Skeletal muscle tissue (tissue), 4 donors: ENCODE results near the gene TSPAN9. TPM values are rescaled to one million over a fixed set of nuclear protein-coding genes. Genes with fewer than 3 reads are reported as not detected.

Experiments
- H3K27ac ChIP-seq: one replicate; pipeline ENCODE4 v1.7.0; 2013; ENCODE audit warnings: mild to moderate bottlenecking, low read depth, low read length, inconsistent platforms
- H3K27me3 ChIP-seq, 3 donors: one replicate each; pipeline ENCODE4 v1.7.0; 2013; ENCODE audit warnings: low read length in 3 of 3; ENCODE audit not compliant: control insufficient read depth in 3 of 3, insufficient read depth in 3 of 3
- H3K36me3 ChIP-seq, 3 donors: one replicate each; pipeline ENCODE4 v1.7.0; 2013; ENCODE audit warnings: low read length in 3 of 3; ENCODE audit not compliant: control insufficient read depth in 3 of 3, insufficient read depth in 3 of 3
- H3K4me1 ChIP-seq, 3 donors: one replicate each; pipeline ENCODE4 v1.7.0; 2013; ENCODE audit warnings: low read length in 3 of 3, mild to moderate bottlenecking in 3 of 3; ENCODE audit not compliant: control insufficient read depth in 3 of 3, insufficient read depth in 3 of 3
- H3K4me3 ChIP-seq, 3 donors: one replicate each; pipeline ENCODE4 v1.7.0; 2013; ENCODE audit warnings: low read length in 3 of 3
- H3K9ac ChIP-seq, 3 donors: one replicate each; pipeline ENCODE4 v1.7.0; 2013; ENCODE audit warnings: low read length in 3 of 3, mild to moderate bottlenecking in 3 of 3, moderate library complexity in 2 of 3, low read depth in 1 of 3
- H3K9me3 ChIP-seq, 3 donors: one replicate each; pipeline ENCODE4 v1.7.0; 2013; ENCODE audit warnings: low read length in 3 of 3; ENCODE audit not compliant: control insufficient read depth in 3 of 3
- total RNA-seq: library from RNA; depleted of rRNA; stranded (reverse); fragments of >200 nt; gene quantifications from one replicate; pipeline ENCODE4 v1.2.3, GENCODE V29; 2014
- donor health status: Osteomylitis.

TSPAN9 gene
- total RNA-seq, 1 donor from 2014 or later, result 66.3 TPM

GRCh38 chr12:3326850-3327780 is 249.9 kb downstream of the TSPAN9 start:
- no peak overlapping the region for H3K27ac ChIP-seq
- no peak overlapping the region for H3K9ac ChIP-seq
- no peak overlapping the region for H3K4me3 ChIP-seq
- H3K27me3 ChIP-seq, result no peaks in the 10 kb centered on the region
- peaks cover 0 to 12% (median 11%) of the 10 kb centered on the region in 3 donors for H3K4me1 ChIP-seq
- H3K36me3 ChIP-seq, result no peaks in the 10 kb centered on the region
- no peaks in the 10 kb centered on the region for H3K9me3 ChIP-seq

- H3K4me3 ChIP-seq, result no peak overlapping the region
- H3K27me3 ChIP-seq, result no peaks in the 10 kb centered on the region
- H3K9me3 ChIP-seq, result no peaks in the 10 kb centered on the region
- H3K9ac ChIP-seq, result no peak overlapping the region
- no peak overlapping the region for H3K27ac ChIP-seq
- H3K36me3 ChIP-seq, result no peaks in the 10 kb centered on the region
- peaks cover 0 to 12% (median 11%) of the 10 kb centered on the region in 3 donors for H3K4me1 ChIP-seq
Measured at GRCh38 chr12:3328081-3328480, 250.9 kb downstream of the TSPAN9 start.

GRCh38 chr12:3328571-3328970 is 251.4 kb downstream of the TSPAN9 start:
- H3K4me1 ChIP-seq, result peaks cover 0 to 12% (median 11%) of the 10 kb centered on the region in 3 donors

GRCh38 chr12:3329361-3329760 is 252.2 kb downstream of the TSPAN9 start:
- no peak overlapping the region for H3K9ac ChIP-seq
- H3K9me3 ChIP-seq, result no peaks in the 10 kb centered on the region

More at GRCh38 chr12:3328571-3328970, 251.4 kb downstream of the TSPAN9 start:
- Histone ChIP-seq H3K9me3 (no peaks in the 10 kb centered on the region), H3K27me3 (no peaks in the 10 kb centered on the region), H3K36me3 (no peaks in the 10 kb centered on the region), H3K9ac (no peak overlapping the region), H3K27ac (no peak overlapping the region), H3K4me3 (no peak overlapping the region)

GRCh38 chr12:3330976-3331510 is 253.9 kb downstream of the TSPAN9 start:
- Histone ChIP-seq H3K27me3 (peaks cover 0 to 3% (median 0%) of the 10 kb centered on the region in 3 donors), H3K4me3 (no peak overlapping the region), H3K4me1 (peaks cover 0 to 13% (median 11%) of the 10 kb centered on the region in 3 donors), H3K36me3 (no peaks in the 10 kb centered on the region), H3K9me3 (no peaks in the 10 kb centered on the region), H3K27ac (no peak overlapping the region), H3K9ac (no peak overlapping the region)

More at GRCh38 chr12:3329361-3329760, 252.2 kb downstream of the TSPAN9 start:
- Histone ChIP-seq H3K4me3 (no peak overlapping the region), H3K36me3 (no peaks in the 10 kb centered on the region), H3K4me1 (peaks cover 0 to 12% (median 11%) of the 10 kb centered on the region in 3 donors), H3K27me3 (no peaks in the 10 kb centered on the region), H3K27ac (no peak overlapping the region)

GRCh38 chr12:3332188-3332587 is 255.0 kb downstream of the TSPAN9 start:
- Histone ChIP-seq H3K4me3 (no peak overlapping the region), H3K27me3 (peaks cover 0 to 3% (median 2%) of the 10 kb centered on the region in 3 donors), H3K36me3 (no peaks in the 10 kb centered on the region), H3K4me1 (peaks cover 4 to 12% (median 5%) of the 10 kb centered on the region in 3 donors), H3K9me3 (no peaks in the 10 kb centered on the region), H3K27ac (no peak overlapping the region), H3K9ac (no peak overlapping the region)

GRCh38 chr12:3333583-3333982 is 256.4 kb downstream of the TSPAN9 start:
- Histone ChIP-seq H3K27ac (no peak overlapping the region), H3K36me3 (no peaks in the 10 kb centered on the region), H3K4me3 (no peak overlapping the region), H3K4me1 (peaks cover 0 to 7% (median 4%) of the 10 kb centered on the region in 3 donors), H3K9me3 (no peaks in the 10 kb centered on the region), H3K9ac (no peak overlapping the region), H3K27me3 (peaks cover 0 to 3% (median 2%) of the 10 kb centered on the region in 3 donors)

GRCh38 chr12:3333991-3334391 is 256.8 kb downstream of the TSPAN9 start:
- Histone ChIP-seq H3K4me3 (no peak overlapping the region), H3K36me3 (no peaks in the 10 kb centered on the region), H3K27ac (no peak overlapping the region), H3K9me3 (no peaks in the 10 kb centered on the region), H3K27me3 (peaks cover 0 to 3% (median 2%) of the 10 kb centered on the region in 3 donors), H3K4me1 (peaks cover 0 to 7% (median 4%) of the 10 kb centered on the region in 3 donors), H3K9ac (no peak overlapping the region)

- peaks cover 0 to 3% (median 2%) of the 10 kb centered on the region in 3 donors for H3K27me3 ChIP-seq
- H3K4me3 ChIP-seq, result no peak overlapping the region
- H3K4me1 ChIP-seq, result peaks cover 0 to 7% (median 4%) of the 10 kb centered on the region in 3 donors
- no peak overlapping the region for H3K27ac ChIP-seq
- H3K9me3 ChIP-seq, result no peaks in the 10 kb centered on the region
- no peaks in the 10 kb centered on the region for H3K36me3 ChIP-seq
- no peak overlapping the region for H3K9ac ChIP-seq
Measured at GRCh38 chr12:3335078-3335487, 257.9 kb downstream of the TSPAN9 start.
